ENCODE results near the gene TCEAL7.

The TCEAL7 gene

GRCh38 chrX:103367502-103367901, 37.5 kb downstream of the TCEAL7 start:
- Histone ChIP-seq H3K27ac (ENCODE audit: low read length) (no peak overlapping the region), H4K20me1 (ENCODE audit: insufficient read depth, low read length) (no peaks in the 10 kb centered on the region), H3K4me3 (ENCODE audit: low read depth in 1 of 2, low read length in 2 of 2) (no peak overlapping the region), H3K9me3 (ENCODE audit: insufficient read depth, low read length, severe bottlenecking) (no peaks in the 10 kb centered on the region), H2AFZ (ENCODE audit: low read depth, low read length) (no peak overlapping the region), H3K36me3 (ENCODE audit: insufficient read depth, low read length) (no peaks in the 10 kb centered on the region), H3K9ac (ENCODE audit: low read depth, low read length) (no peak overlapping the region), H3K27me3 (ENCODE audit: insufficient read depth, low read length, poor library complexity) (no peaks in the 10 kb centered on the region), H3K4me1 (ENCODE audit: insufficient read depth, low read length) (no peaks in the 10 kb centered on the region), H3K79me2 (ENCODE audit: insufficient read depth, low read length) (no peaks in the 10 kb centered on the region), H3K4me2 (ENCODE audit: insufficient read depth, low read length) (no peak overlapping the region)
- DNase-seq, result no peak
- TF ChIP-seq EZH2 (IDR thresholded peaks at IDR 0.05; ENCODE audit: borderline replicate concordance, low read depth, low read length, severe bottlenecking), result no peak
- TF ChIP-seq CTCF (IDR thresholded peaks at IDR 0.05; ENCODE audit: borderline replicate concordance, extremely low read depth, low read length, poor library complexity, severe bottlenecking), result no peak
- no peak for ATAC-seq (ENCODE audit: insufficient read depth, low read depth)

- no peak for DNase-seq
- no peak overlapping the region for H3K4me3 ChIP-seq (ENCODE audit: low read depth in 1 of 2, low read length in 2 of 2)
Measured at GRCh38 chrX:103369479-103369878, 39.4 kb downstream of the TCEAL7 start.

GRCh38 chrX:103372886-103373285, 42.8 kb downstream of the TCEAL7 start:
- Histone ChIP-seq H3K4me2 (ENCODE audit: insufficient read depth, low read length) (no peak overlapping the region), H3K27me3 (ENCODE audit: insufficient read depth, low read length, poor library complexity) (no peaks in the 10 kb centered on the region), H3K27ac (ENCODE audit: low read length) (no peak overlapping the region), H3K4me1 (ENCODE audit: insufficient read depth, low read length) (peaks cover 12% of the 10 kb centered on the region), H3K9ac (ENCODE audit: low read depth, low read length) (no peak overlapping the region), H3K79me2 (ENCODE audit: insufficient read depth, low read length) (peaks cover 11% of the 10 kb centered on the region; the same call in 1 of the 2 replicates), H3K9me3 (ENCODE audit: insufficient read depth, low read length, severe bottlenecking) (no peaks in the 10 kb centered on the region), H4K20me1 (ENCODE audit: insufficient read depth, low read length) (no peaks in the 10 kb centered on the region), H3K4me3 (ENCODE audit: low read depth in 1 of 2, low read length in 2 of 2) (no peak overlapping the region), H3K36me3 (ENCODE audit: insufficient read depth, low read length) (peaks cover 5% of the 10 kb centered on the region; the same call in 1 of the 2 replicates), H2AFZ (ENCODE audit: low read depth, low read length) (no peak overlapping the region)
- ATAC-seq (ENCODE audit: insufficient read depth, low read depth) (no peak), DNase-seq (no peak)
- TF ChIP-seq CTCF (IDR thresholded peaks at IDR 0.05; ENCODE audit: borderline replicate concordance, extremely low read depth, low read length, poor library complexity, severe bottlenecking), result no peak

More at GRCh38 chrX:103369479-103369878, 39.4 kb downstream of the TCEAL7 start:
- ATAC-seq (ENCODE audit: insufficient read depth, low read depth), result no peak
- Histone ChIP-seq H3K9me3 (ENCODE audit: insufficient read depth, low read length, severe bottlenecking) (no peaks in the 10 kb centered on the region), H3K4me2 (ENCODE audit: insufficient read depth, low read length) (no peak overlapping the region), H3K36me3 (ENCODE audit: insufficient read depth, low read length) (no peaks in the 10 kb centered on the region), H3K9ac (ENCODE audit: low read depth, low read length) (no peak overlapping the region), H4K20me1 (ENCODE audit: insufficient read depth, low read length) (no peaks in the 10 kb centered on the region), H3K27me3 (ENCODE audit: insufficient read depth, low read length, poor library complexity) (no peaks in the 10 kb centered on the region), H3K27ac (ENCODE audit: low read length) (no peak overlapping the region), H2AFZ (ENCODE audit: low read depth, low read length) (no peak overlapping the region), H3K4me1 (ENCODE audit: insufficient read depth, low read length) (no peaks in the 10 kb centered on the region), H3K79me2 (ENCODE audit: insufficient read depth, low read length) (no peaks in the 10 kb centered on the region)
- no peak for TF ChIP-seq CTCF (IDR thresholded peaks at IDR 0.05; ENCODE audit: borderline replicate concordance, extremely low read depth, low read length, poor library complexity, severe bottlenecking)
- TF ChIP-seq EZH2 (IDR thresholded peaks at IDR 0.05; ENCODE audit: borderline replicate concordance, low read depth, low read length, severe bottlenecking), result no peak

- no peak for TF ChIP-seq EZH2 (IDR thresholded peaks at IDR 0.05; ENCODE audit: borderline replicate concordance, low read depth, low read length, severe bottlenecking)
- H3K79me2 ChIP-seq (ENCODE audit: insufficient read depth, low read length), result peaks cover 11% of the 10 kb centered on the region; the same call in 1 of the 2 replicates
- no peak overlapping the region for H3K9ac ChIP-seq (ENCODE audit: low read depth, low read length)
- H3K36me3 ChIP-seq (ENCODE audit: insufficient read depth, low read length), result peaks cover 7% of the 10 kb centered on the region
- no peak overlapping the region for H3K4me3 ChIP-seq (ENCODE audit: low read depth in 1 of 2, low read length in 2 of 2)
- no peak for DNase-seq
- H3K9me3 ChIP-seq (ENCODE audit: insufficient read depth, low read length, severe bottlenecking), result no peaks in the 10 kb centered on the region
- H3K4me2 ChIP-seq (ENCODE audit: insufficient read depth, low read length), result no peak overlapping the region
- no peaks in the 10 kb centered on the region for H3K27me3 ChIP-seq (ENCODE audit: insufficient read depth, low read length, poor library complexity)
- H3K27ac ChIP-seq (ENCODE audit: low read length), result no peak overlapping the region
- H2AFZ ChIP-seq (ENCODE audit: low read depth, low read length), result no peak overlapping the region
- H3K4me1 ChIP-seq (ENCODE audit: insufficient read depth, low read length), result peaks cover 13% of the 10 kb centered on the region
- no peak for ATAC-seq (ENCODE audit: insufficient read depth, low read depth)
- H4K20me1 ChIP-seq (ENCODE audit: insufficient read depth, low read length), result no peaks in the 10 kb centered on the region
Measured at GRCh38 chrX:103373581-103373980, 43.5 kb downstream of the TCEAL7 start.
